Osteocyte (in vitro differentiated cells): ENCODE measurements around the gene IER5L. TPM values are rescaled to one million over a fixed set of nuclear protein-coding genes. Genes with fewer than 3 reads are reported as not detected.

Source experiments
- DNase-seq: peaks from one replicate; pipeline ENCODE4 v3.0.0; 2021; ENCODE audit warnings: mixed read lengths; ENCODE audit not compliant: unreplicated experiment; ENCODE audit errors: extremely low spot score
- H3K27ac Mint-ChIP-seq: one replicate; pipeline ENCODE4 v1.8.0; 2021; ENCODE audit warnings: mild to moderate bottlenecking, mixed read lengths; ENCODE audit not compliant: unreplicated experiment
- H3K27me3 Mint-ChIP-seq: one replicate; pipeline ENCODE4 v1.8.0; 2021; ENCODE audit warnings: mixed read lengths; ENCODE audit not compliant: unreplicated experiment
- H3K36me3 Mint-ChIP-seq: one replicate; pipeline ENCODE4 v1.8.0; 2021; ENCODE audit warnings: mixed read lengths; ENCODE audit not compliant: unreplicated experiment
- H3K4me1 Mint-ChIP-seq: one replicate; pipeline ENCODE4 v1.8.0; 2021; ENCODE audit warnings: mixed read lengths; ENCODE audit not compliant: unreplicated experiment
- H3K4me3 Mint-ChIP-seq: one replicate; pipeline ENCODE4 v1.8.0; 2021; ENCODE audit warnings: mild to moderate bottlenecking, moderate library complexity, mixed read lengths; ENCODE audit not compliant: unreplicated experiment
- H3K9me3 Mint-ChIP-seq: one replicate; pipeline ENCODE4 v1.8.0; 2021; ENCODE audit warnings: mixed read lengths; ENCODE audit not compliant: unreplicated experiment
- CTCF ChIP-seq: fragments of 200-600 bp; sonication (generic); IDR thresholded peaks from 2 replicates; pipeline ENCODE4 v1.5.0; 2021; ENCODE audit warnings: antibody characterized with exemption, mild to moderate bottlenecking, moderate library complexity
- total RNA-seq: library from RNA; stranded (reverse); gene quantifications from 2 replicates; pipeline ENCODE4 v1.2.1, GENCODE V29; 2021

The IER5L gene
- total RNA-seq, 1 donor from 2014 or later: 60.8 TPM

- H3K27me3 Mint-ChIP-seq: no peaks in the 10 kb centered on the region
- no peak overlapping the region for H3K4me3 Mint-ChIP-seq
- no peak for DNase-seq
- H3K9me3 Mint-ChIP-seq: no peaks in the 10 kb centered on the region
- no peak for TF ChIP-seq CTCF
- H3K4me1 Mint-ChIP-seq: peaks cover 12% of the 10 kb centered on the region
- no peak overlapping the region for H3K27ac Mint-ChIP-seq
- H3K36me3 Mint-ChIP-seq: peaks cover 14% of the 10 kb centered on the region
These were observed 26.6 kb downstream of the IER5L start for GRCh38 chr9:129151469-129151868.

GRCh38 chr9:129150672-129151211, 27.3 kb downstream of the IER5L start:
- Mint-ChIP-seq H3K27me3 (no peaks in the 10 kb centered on the region), H3K4me1 (peaks cover 19% of the 10 kb centered on the region), H3K36me3 (peaks cover 14% of the 10 kb centered on the region)

GRCh38 chr9:129150122-129150521, 27.9 kb downstream of the IER5L start:
- Mint-ChIP-seq H3K9me3 (no peaks in the 10 kb centered on the region), H3K36me3 (peaks cover 14% of the 10 kb centered on the region), H3K27ac (no peak overlapping the region), H3K4me3 (no peak overlapping the region), H3K4me1 (peaks cover 25% of the 10 kb centered on the region), H3K27me3 (no peaks in the 10 kb centered on the region)
- no peak for TF ChIP-seq CTCF
- DNase-seq: no peak

More at GRCh38 chr9:129150672-129151211, 27.3 kb downstream of the IER5L start:
- no peaks in the 10 kb centered on the region for H3K9me3 Mint-ChIP-seq
- H3K27ac Mint-ChIP-seq: no peak overlapping the region
- no peak overlapping the region for H3K4me3 Mint-ChIP-seq
- no peak for DNase-seq
- no peak for TF ChIP-seq CTCF

GRCh38 chr9:129149442-129149841, 28.6 kb downstream of the IER5L start:
- Mint-ChIP-seq H3K27ac (no peak overlapping the region), H3K27me3 (no peaks in the 10 kb centered on the region)
- no peak for TF ChIP-seq CTCF

GRCh38 chr9:129148463-129149204, 29.4 kb downstream of the IER5L start:
- TF ChIP-seq CTCF: no peak
- Mint-ChIP-seq H3K9me3 (no peaks in the 10 kb centered on the region), H3K4me3 (no peak overlapping the region), H3K27me3 (no peaks in the 10 kb centered on the region), H3K27ac (peak overlapping the region; percentile 23), H3K4me1 (peaks cover 33% of the 10 kb centered on the region), H3K36me3 (peaks cover 18% of the 10 kb centered on the region)
- no peak for DNase-seq

More at GRCh38 chr9:129149442-129149841, 28.6 kb downstream of the IER5L start:
- peaks cover 14% of the 10 kb centered on the region for H3K36me3 Mint-ChIP-seq
- H3K4me3 Mint-ChIP-seq: no peak overlapping the region
- peaks cover 28% of the 10 kb centered on the region for H3K4me1 Mint-ChIP-seq
- no peak for DNase-seq
- no peaks in the 10 kb centered on the region for H3K9me3 Mint-ChIP-seq
